KOPT-K1 (cell line): ENCODE data around the gene LEMD2.

Experiments
- H3K27ac ChIP-seq: fragments of 200-600 bp; sonication (generic); 2 replicates; pipeline ENCODE4 v1.5.1; 2016; ENCODE audit warnings: antibody characterized with exemption, mild to moderate bottlenecking, low read depth, low read length; ENCODE audit not compliant: poor library complexity, severe bottlenecking
- H3K36me3 ChIP-seq: fragments of 200-600 bp; sonication (generic); 2 replicates; pipeline ENCODE4 v1.5.1; 2017; ENCODE audit warnings: antibody characterized with exemption, mild to moderate bottlenecking, low read length, moderate library complexity; ENCODE audit not compliant: insufficient read depth
- H3K9me3 ChIP-seq: fragments of 200-600 bp; sonication (generic); 2 replicates; pipeline ENCODE4 v1.5.1; 2017; ENCODE audit warnings: antibody characterized with exemption, low read length, mild to moderate bottlenecking; ENCODE audit not compliant: insufficient read depth, poor library complexity, severe bottlenecking

The LEMD2 gene

GRCh38 chr6:33777398-33778388 is 11.2 kb downstream of the LEMD2 start:
- Histone ChIP-seq H3K9me3 (no peaks in the 10 kb centered on the region), H3K36me3 (peaks cover 99% of the 10 kb centered on the region), H3K27ac (no peak overlapping the region)

GRCh38 chr6:33776764-33777163 is 12.2 kb downstream of the LEMD2 start:
- Histone ChIP-seq H3K36me3 (peaks cover 99% of the 10 kb centered on the region), H3K9me3 (no peaks in the 10 kb centered on the region), H3K27ac (no peak overlapping the region)

GRCh38 chr6:33776186-33776585 is 12.7 kb downstream of the LEMD2 start:
- H3K36me3 ChIP-seq: peaks cover 98% of the 10 kb centered on the region
- H3K27ac ChIP-seq: no peak overlapping the region
- no peaks in the 10 kb centered on the region for H3K9me3 ChIP-seq

- Histone ChIP-seq H3K9me3 (no peaks in the 10 kb centered on the region), H3K27ac (no peak overlapping the region), H3K36me3 (peaks cover 88% of the 10 kb centered on the region)
Measured at GRCh38 chr6:33774774-33775173, 14.2 kb downstream of the LEMD2 start.

- H3K36me3 ChIP-seq: peaks cover 70% of the 10 kb centered on the region
- no peaks in the 10 kb centered on the region for H3K9me3 ChIP-seq
- no peak overlapping the region for H3K27ac ChIP-seq
Measured at GRCh38 chr6:33772902-33773472, 15.9 kb downstream of the LEMD2 start.

- Histone ChIP-seq H3K9me3 (no peaks in the 10 kb centered on the region), H3K36me3 (peaks cover 63% of the 10 kb centered on the region), H3K27ac (no peak overlapping the region)
Measured at GRCh38 chr6:33772082-33772830, 16.7 kb downstream of the LEMD2 start.

- H3K27ac ChIP-seq: no peak overlapping the region
- no peaks in the 10 kb centered on the region for H3K9me3 ChIP-seq
- peaks cover 54% of the 10 kb centered on the region for H3K36me3 ChIP-seq
Measured at GRCh38 chr6:33771146-33772081, 17.5 kb downstream of the LEMD2 start.

- Histone ChIP-seq H3K27ac (no peak overlapping the region), H3K9me3 (no peaks in the 10 kb centered on the region)
Measured at GRCh38 chr6:33770833-33771145, 18.1 kb downstream of the LEMD2 start.

GRCh38 chr6:33770124-33770832 is 18.7 kb downstream of the LEMD2 start:
- Histone ChIP-seq H3K9me3 (no peaks in the 10 kb centered on the region), H3K27ac (no peak overlapping the region), H3K36me3 (peaks cover 43% of the 10 kb centered on the region)

More at GRCh38 chr6:33770833-33771145, 18.1 kb downstream of the LEMD2 start:
- peaks cover 48% of the 10 kb centered on the region for H3K36me3 ChIP-seq

GRCh38 chr6:33769248-33769821 is 19.6 kb downstream of the LEMD2 start:
- Histone ChIP-seq H3K36me3 (peaks cover 34% of the 10 kb centered on the region), H3K27ac (no peak overlapping the region)

GRCh38 chr6:33768644-33769120 is 20.2 kb downstream of the LEMD2 start:
- H3K9me3 ChIP-seq: no peaks in the 10 kb centered on the region
- peaks cover 28% of the 10 kb centered on the region for H3K36me3 ChIP-seq
- no peak overlapping the region for H3K27ac ChIP-seq

More at GRCh38 chr6:33769248-33769821, 19.6 kb downstream of the LEMD2 start:
- H3K9me3 ChIP-seq: no peaks in the 10 kb centered on the region

- peaks cover 14% of the 10 kb centered on the region for H3K36me3 ChIP-seq
- H3K27ac ChIP-seq: no peak overlapping the region
- no peaks in the 10 kb centered on the region for H3K9me3 ChIP-seq
Measured at GRCh38 chr6:33766921-33767907, 21.7 kb downstream of the LEMD2 start.

GRCh38 chr6:33765368-33765767 is 23.6 kb downstream of the LEMD2 start:
- Histone ChIP-seq H3K27ac (no peak overlapping the region), H3K36me3 (no peaks in the 10 kb centered on the region), H3K9me3 (no peaks in the 10 kb centered on the region)
